Nephron progenitor cell (in vitro differentiated cells): ENCODE data around the gene LSR.

Experiments
- DNase-seq: peaks from one replicate; pipeline ENCODE4 v3.0.0; 2021
- H3K27ac Mint-ChIP-seq: 2 replicates; pipeline ENCODE4 v1.8.0; 2021; ENCODE audit warnings: mild to moderate bottlenecking, moderate library complexity, mixed read lengths
- H3K27me3 Mint-ChIP-seq: 2 replicates; pipeline ENCODE4 v1.8.0; 2021; ENCODE audit warnings: mild to moderate bottlenecking, low read depth, mixed read lengths; ENCODE audit not compliant: poor library complexity
- H3K36me3 Mint-ChIP-seq: 2 replicates; pipeline ENCODE4 v1.8.0; 2021; ENCODE audit warnings: low read depth, mixed read lengths
- H3K4me1 Mint-ChIP-seq: 2 replicates; pipeline ENCODE4 v1.8.0; 2021; ENCODE audit warnings: mixed read lengths
- H3K4me3 Mint-ChIP-seq: 2 replicates; pipeline ENCODE4 v1.8.0; 2021; ENCODE audit warnings: mild to moderate bottlenecking, moderate library complexity, mixed read lengths
- H3K9me3 Mint-ChIP-seq: 2 replicates; pipeline ENCODE4 v1.8.0; 2021; ENCODE audit warnings: mild to moderate bottlenecking, moderate library complexity, mixed read lengths
- TF ChIP-seq, protein P1 (sequence below): fragments of 200-600 bp; sonication (generic); IDR thresholded peaks from 2 replicates; pipeline ENCODE4 v1.5.0; 2021; ENCODE audit warnings: antibody characterized with exemption

The LSR gene

GRCh38 chr19:35299523-35300338 lies 50.9 kb downstream of the LSR start:
- Mint-ChIP-seq H3K9me3 (no peaks in the 10 kb centered on the region), H3K4me1 (peaks cover 8% of the 10 kb centered on the region), H3K27me3 (peaks cover 3% of the 10 kb centered on the region), H3K27ac (no peak overlapping the region), H3K4me3 (no peak overlapping the region), H3K36me3 (no peaks in the 10 kb centered on the region)
- DNase-seq: peak; percentile 45
- TF ChIP-seq, protein P1, sequence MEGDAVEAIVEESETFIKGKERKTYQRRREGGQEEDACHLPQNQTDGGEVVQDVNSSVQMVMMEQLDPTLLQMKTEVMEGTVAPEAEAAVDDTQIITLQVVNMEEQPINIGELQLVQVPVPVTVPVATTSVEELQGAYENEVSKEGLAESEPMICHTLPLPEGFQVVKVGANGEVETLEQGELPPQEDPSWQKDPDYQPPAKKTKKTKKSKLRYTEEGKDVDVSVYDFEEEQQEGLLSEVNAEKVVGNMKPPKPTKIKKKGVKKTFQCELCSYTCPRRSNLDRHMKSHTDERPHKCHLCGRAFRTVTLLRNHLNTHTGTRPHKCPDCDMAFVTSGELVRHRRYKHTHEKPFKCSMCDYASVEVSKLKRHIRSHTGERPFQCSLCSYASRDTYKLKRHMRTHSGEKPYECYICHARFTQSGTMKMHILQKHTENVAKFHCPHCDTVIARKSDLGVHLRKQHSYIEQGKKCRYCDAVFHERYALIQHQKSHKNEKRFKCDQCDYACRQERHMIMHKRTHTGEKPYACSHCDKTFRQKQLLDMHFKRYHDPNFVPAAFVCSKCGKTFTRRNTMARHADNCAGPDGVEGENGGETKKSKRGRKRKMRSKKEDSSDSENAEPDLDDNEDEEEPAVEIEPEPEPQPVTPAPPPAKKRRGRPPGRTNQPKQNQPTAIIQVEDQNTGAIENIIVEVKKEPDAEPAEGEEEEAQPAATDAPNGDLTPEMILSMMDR: no peak

GRCh38 chr19:35300339-35300649 lies 51.5 kb downstream of the LSR start:
- Mint-ChIP-seq H3K27ac (no peak overlapping the region), H3K36me3 (no peaks in the 10 kb centered on the region), H3K4me1 (peaks cover 12% of the 10 kb centered on the region), H3K27me3 (peaks cover 3% of the 10 kb centered on the region), H3K9me3 (no peaks in the 10 kb centered on the region), H3K4me3 (no peak overlapping the region)
- TF ChIP-seq, protein P1: no peak
- no peak for DNase-seq

DNA sequence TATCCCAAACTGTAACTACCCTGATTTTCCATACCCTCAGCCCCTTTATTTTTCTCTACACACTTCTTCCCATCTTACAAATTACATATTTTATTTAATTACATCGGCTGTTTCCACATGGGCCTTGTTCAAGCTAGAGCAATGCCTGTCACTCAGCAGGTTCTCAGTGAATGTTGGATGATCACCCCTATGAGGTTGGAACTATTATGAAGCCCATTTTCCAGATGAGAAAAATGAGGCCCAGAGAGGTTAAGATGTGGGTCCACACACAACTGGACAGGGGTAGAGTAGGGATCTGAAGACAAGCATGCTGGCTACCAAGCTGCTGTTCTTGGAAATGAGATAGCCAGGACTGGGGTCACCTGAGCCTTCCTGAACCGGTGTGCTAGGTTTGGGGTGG lies 53.2 kb downstream of the LSR start:
- Mint-ChIP-seq H3K27me3 (peaks cover 8% of the 10 kb centered on the region), H3K9me3 (no peaks in the 10 kb centered on the region)
- TF ChIP-seq, protein P1: no peak

GRCh38 chr19:35302446-35302845 lies 53.6 kb downstream of the LSR start:
- Mint-ChIP-seq H3K4me1 (peaks cover 29% of the 10 kb centered on the region), H3K4me3 (no peak overlapping the region), H3K27me3 (peaks cover 9% of the 10 kb centered on the region), H3K36me3 (no peaks in the 10 kb centered on the region), H3K9me3 (no peaks in the 10 kb centered on the region), H3K27ac (no peak overlapping the region)
- no peak for DNase-seq
- TF ChIP-seq, protein P1: no peak

More for the DNA sequence above, 53.2 kb downstream of the LSR start:
- Mint-ChIP-seq H3K4me3 (no peak overlapping the region), H3K36me3 (no peaks in the 10 kb centered on the region), H3K27ac (no peak overlapping the region), H3K4me1 (peaks cover 24% of the 10 kb centered on the region)
- no peak for DNase-seq

DNA sequence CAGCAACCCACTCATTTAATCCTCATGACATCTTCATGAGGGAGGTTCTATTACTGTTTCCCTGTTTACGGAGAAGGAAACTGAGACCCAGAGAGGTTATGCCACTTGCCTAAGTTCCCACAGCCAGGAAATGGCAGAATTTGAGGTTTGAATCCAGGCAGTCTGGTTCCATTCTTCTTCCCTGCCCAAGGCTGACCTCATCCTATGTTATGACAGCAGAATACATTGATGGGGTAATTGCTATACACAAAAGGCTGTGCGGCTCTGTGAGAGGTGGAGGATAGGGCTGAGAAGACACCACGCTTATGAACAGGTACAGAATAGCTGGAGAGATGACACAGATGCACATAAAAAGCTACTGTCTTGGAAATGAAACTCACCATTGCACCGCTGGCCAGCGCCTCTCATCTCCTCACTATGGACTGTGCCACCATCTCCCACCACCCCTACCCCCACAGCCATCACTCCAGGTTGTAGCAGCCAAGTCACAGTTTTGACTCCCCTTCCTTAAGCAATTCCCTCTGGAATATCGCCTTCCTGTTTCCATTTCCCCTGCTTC lies 54.6 kb downstream of the LSR start:
- TF ChIP-seq, protein P1: no peak
- Mint-ChIP-seq H3K36me3 (no peaks in the 10 kb centered on the region), H3K4me1 (peaks cover 39% of the 10 kb centered on the region), H3K9me3 (no peaks in the 10 kb centered on the region), H3K27ac (no peak overlapping the region), H3K4me3 (no peak overlapping the region), H3K27me3 (peaks cover 9% of the 10 kb centered on the region)
- no peak for DNase-seq

GRCh38 chr19:35304036-35304435 lies 55.2 kb downstream of the LSR start:
- Mint-ChIP-seq H3K27ac (no peak overlapping the region), H3K4me3 (no peak overlapping the region)

More at GRCh38 chr19:35304036-35304435, 55.2 kb downstream of the LSR start:
- Mint-ChIP-seq H3K4me1 (peaks cover 45% of the 10 kb centered on the region), H3K36me3 (no peaks in the 10 kb centered on the region), H3K27me3 (peaks cover 9% of the 10 kb centered on the region), H3K9me3 (no peaks in the 10 kb centered on the region)
- TF ChIP-seq, protein P1: no peak
- DNase-seq: no peak
